ENCODE measurements around the gene UQCRC1. TPM values are rescaled to one million over a fixed set of nuclear protein-coding genes. Genes with fewer than 3 reads are reported as not detected.
A peak's percentile ranks its signal among the peaks of the same experiment; 100 is the strongest.

UQCRC1 gene
- total RNA-seq, 5 donors from 2014 or later (not counting 1 experiment from before 2014, with no cell fraction given): 93.0 to 109 (median 98.4) TPM

- ChIA-PET CTCF (no interaction called here), POLR2A (no interaction called here)
- no peak overlapping the region for H3K27ac ChIP-seq (ENCODE audit: low read length)
These were observed 43.1 kb downstream of the UQCRC1 start for GRCh38 chr3:48566401-48566760.

GRCh38 chr3:48565591-48566400, 43.6 kb downstream of the UQCRC1 start:
- WGBS (ENCODE audit: insufficient coverage): 63% methylated on average over 7 of the region's 7 CpGs
- H3K27me3 ChIP-seq (replicated peaks in 1 of 2; ENCODE audit: control insufficient read depth in 2 of 2, extremely low read depth in 1 of 2, insufficient read depth in 2 of 2, low read length in 1 of 2): peaks cover 0 to 4% of the 10 kb centered on the region in 2 experiments
- ATAC-seq (replicated peaks in 1 of 4): no peak
- no peaks in the 10 kb centered on the region for H3K36me3 ChIP-seq (ENCODE audit: control insufficient read depth in 2 of 2, extremely low read depth in 1 of 2, insufficient read depth in 1 of 2, low read length in 1 of 2)
- no peaks in the 10 kb centered on the region for H3K9me3 ChIP-seq
- peaks cover 0 to 13% of the 10 kb centered on the region in 2 experiments for H3K4me1 ChIP-seq (ENCODE audit: control insufficient read depth in 1 of 2, extremely low read depth in 1 of 2, insufficient read depth in 2 of 2, low read length in 2 of 2)
- Mint-ChIP-seq H3K36me3 (no peaks in the 10 kb centered on the region), H3K27ac (no peak overlapping the region), H3K27me3 (no peaks in the 10 kb centered on the region), H3K4me1 (peaks cover 0 to 6% (median 0%) of the 10 kb centered on the region in 3 donors), H3K4me3 (no peak overlapping the region), H3K9me3 (no peaks in the 10 kb centered on the region)
- POLR2A ChIA-PET: no interaction called here
- H3K27ac ChIP-seq (ENCODE audit: low read length): no peak overlapping the region
- DNase-seq: no peak
- no peak overlapping the region for H3K4me3 ChIP-seq (ENCODE audit: control insufficient read depth in 1 of 2, extremely low read depth in 1 of 2, low read length in 1 of 2)
- CTCF ChIA-PET: no interaction called here

More at GRCh38 chr3:48566401-48566760, 43.1 kb downstream of the UQCRC1 start:
- no peak for ATAC-seq (replicated peaks in 1 of 4)
- H3K27ac Mint-ChIP-seq: no peak overlapping the region
- Histone ChIP-seq H3K36me3 (ENCODE audit: control insufficient read depth in 2 of 2, extremely low read depth in 1 of 2, insufficient read depth in 1 of 2, low read length in 1 of 2) (no peaks in the 10 kb centered on the region), H3K4me3 (ENCODE audit: control insufficient read depth in 1 of 2, extremely low read depth in 1 of 2, low read length in 1 of 2) (no peak overlapping the region), H3K9me3 (no peaks in the 10 kb centered on the region), H3K27me3 (replicated peaks in 1 of 2; ENCODE audit: control insufficient read depth in 2 of 2, extremely low read depth in 1 of 2, insufficient read depth in 2 of 2, low read length in 1 of 2) (peaks cover 0 to 2% of the 10 kb centered on the region in 2 experiments), H3K4me1 (ENCODE audit: control insufficient read depth in 1 of 2, extremely low read depth in 1 of 2, insufficient read depth in 2 of 2, low read length in 2 of 2) (peaks cover 0 to 10% of the 10 kb centered on the region in 2 experiments)
- DNase-seq: no peak
- 85% methylated on average over 4 of the region's 9 CpGs for WGBS (ENCODE audit: insufficient coverage)
- H3K9me3 Mint-ChIP-seq: no peaks in the 10 kb centered on the region
- peaks cover 0 to 6% (median 0%) of the 10 kb centered on the region in 3 donors for H3K4me1 Mint-ChIP-seq
- H3K36me3 Mint-ChIP-seq: no peaks in the 10 kb centered on the region
- no peaks in the 10 kb centered on the region for H3K27me3 Mint-ChIP-seq
- H3K4me3 Mint-ChIP-seq: no peak overlapping the region

- H3K27ac Mint-ChIP-seq: no peak overlapping the region
- peaks cover 0 to 16% of the 10 kb centered on the region in 2 experiments for H3K4me1 ChIP-seq (ENCODE audit: control insufficient read depth in 1 of 2, extremely low read depth in 1 of 2, insufficient read depth in 2 of 2, low read length in 2 of 2)
These were observed 44.3 kb downstream of the UQCRC1 start for GRCh38 chr3:48565186-48565585.

GRCh38 chr3:48564667-48565066, 44.8 kb downstream of the UQCRC1 start:
- H3K27me3 ChIP-seq (replicated peaks in 1 of 2; ENCODE audit: control insufficient read depth in 2 of 2, extremely low read depth in 1 of 2, insufficient read depth in 2 of 2, low read length in 1 of 2): peaks cover 0 to 11% of the 10 kb centered on the region in 2 experiments

More at GRCh38 chr3:48565186-48565585, 44.3 kb downstream of the UQCRC1 start:
- Mint-ChIP-seq H3K27me3 (no peaks in the 10 kb centered on the region), H3K9me3 (no peaks in the 10 kb centered on the region), H3K4me3 (no peak overlapping the region), H3K4me1 (peaks cover 0 to 6% (median 0%) of the 10 kb centered on the region in 3 donors), H3K36me3 (no peaks in the 10 kb centered on the region)
- no peak for DNase-seq
- no peak for ATAC-seq (replicated peaks in 1 of 4)
- H3K27ac ChIP-seq (ENCODE audit: low read length): no peak overlapping the region
- H3K4me3 ChIP-seq (ENCODE audit: control insufficient read depth in 1 of 2, extremely low read depth in 1 of 2, low read length in 1 of 2): no peak overlapping the region
- WGBS (ENCODE audit: insufficient coverage): 93% methylated on average over 11 of the region's 11 CpGs
- no peaks in the 10 kb centered on the region for H3K9me3 ChIP-seq
- H3K27me3 ChIP-seq (replicated peaks in 1 of 2; ENCODE audit: control insufficient read depth in 2 of 2, extremely low read depth in 1 of 2, insufficient read depth in 2 of 2, low read length in 1 of 2): peaks cover 0 to 7% of the 10 kb centered on the region in 2 experiments
- POLR2A ChIA-PET: interaction anchor here in 1 of 2 donors (0.5 kb wide), 1 partner anchor 323 kb away, joined by 4 read pairs; no protein-coding TSS in a partner anchor
- no peaks in the 10 kb centered on the region for H3K36me3 ChIP-seq (ENCODE audit: control insufficient read depth in 2 of 2, extremely low read depth in 1 of 2, insufficient read depth in 1 of 2, low read length in 1 of 2)
- CTCF ChIA-PET: no interaction called here

GRCh38 chr3:48564022-48564421, 45.4 kb downstream of the UQCRC1 start:
- H3K27ac Mint-ChIP-seq: no peak overlapping the region
- POLR2A ChIA-PET: no interaction called here
- H3K4me1 ChIP-seq (ENCODE audit: control insufficient read depth in 1 of 2, extremely low read depth in 1 of 2, insufficient read depth in 2 of 2, low read length in 2 of 2): peaks cover 0 to 16% of the 10 kb centered on the region in 2 experiments
- peaks cover 0 to 11% of the 10 kb centered on the region in 2 experiments for H3K27me3 ChIP-seq (replicated peaks in 1 of 2; ENCODE audit: control insufficient read depth in 2 of 2, extremely low read depth in 1 of 2, insufficient read depth in 2 of 2, low read length in 1 of 2)
- no peaks in the 10 kb centered on the region for H3K27me3 Mint-ChIP-seq
- no peaks in the 10 kb centered on the region for H3K9me3 Mint-ChIP-seq
- H3K9me3 ChIP-seq: no peaks in the 10 kb centered on the region
- CTCF ChIA-PET: no interaction called here
- no peak overlapping the region for H3K4me3 Mint-ChIP-seq
- peaks cover 0 to 6% (median 1%) of the 10 kb centered on the region in 3 donors for H3K4me1 Mint-ChIP-seq
- H3K27ac ChIP-seq (ENCODE audit: low read length): no peak overlapping the region
- DNase-seq: peak in 23 of 35 experiments; percentile 8 to 65 (median 32)
- H3K36me3 Mint-ChIP-seq: no peaks in the 10 kb centered on the region
- ATAC-seq (replicated peaks in 1 of 4): peak in 1 of 4 experiments; percentile 50
- 77% methylated on average over 7 of the region's 10 CpGs for WGBS (ENCODE audit: insufficient coverage)
- H3K36me3 ChIP-seq (ENCODE audit: control insufficient read depth in 2 of 2, extremely low read depth in 1 of 2, insufficient read depth in 1 of 2, low read length in 1 of 2): no peaks in the 10 kb centered on the region
- H3K4me3 ChIP-seq (ENCODE audit: control insufficient read depth in 1 of 2, extremely low read depth in 1 of 2, low read length in 1 of 2): no peak overlapping the region

More at GRCh38 chr3:48564667-48565066, 44.8 kb downstream of the UQCRC1 start:
- ChIA-PET CTCF (no interaction called here), POLR2A (interaction anchor here in 1 of 2 donors (0.5 kb wide), 1 partner anchor 322 kb away, joined by 4 read pairs; no protein-coding TSS in a partner anchor)
- Histone ChIP-seq H3K27ac (ENCODE audit: low read length) (no peak overlapping the region), H3K4me3 (ENCODE audit: control insufficient read depth in 1 of 2, extremely low read depth in 1 of 2, low read length in 1 of 2) (no peak overlapping the region), H3K9me3 (no peaks in the 10 kb centered on the region), H3K36me3 (ENCODE audit: control insufficient read depth in 2 of 2, extremely low read depth in 1 of 2, insufficient read depth in 1 of 2, low read length in 1 of 2) (no peaks in the 10 kb centered on the region), H3K4me1 (ENCODE audit: control insufficient read depth in 1 of 2, extremely low read depth in 1 of 2, insufficient read depth in 2 of 2, low read length in 2 of 2) (peaks cover 0 to 16% of the 10 kb centered on the region in 2 experiments)
- ATAC-seq (replicated peaks in 1 of 4) (no peak), DNase-seq (no peak)
- Mint-ChIP-seq H3K4me3 (no peak overlapping the region), H3K9me3 (no peaks in the 10 kb centered on the region), H3K27ac (no peak overlapping the region), H3K27me3 (no peaks in the 10 kb centered on the region), H3K36me3 (no peaks in the 10 kb centered on the region), H3K4me1 (peaks cover 0 to 6% (median 0%) of the 10 kb centered on the region in 3 donors)
- WGBS (ENCODE audit: insufficient coverage): 90% methylated on average over 9 of the region's 11 CpGs

- WGBS (ENCODE audit: insufficient coverage): 73% methylated on average over 3 of the region's 6 CpGs
- H3K4me1 Mint-ChIP-seq: peaks cover 2 to 11% (median 7%) of the 10 kb centered on the region in 3 donors
- no peak within 1 kb of the TSS for H3K4me3 Mint-ChIP-seq
- CTCF ChIA-PET: no interaction called here
- Histone ChIP-seq H3K4me1 (ENCODE audit: control insufficient read depth in 1 of 2, extremely low read depth in 1 of 2, insufficient read depth in 2 of 2, low read length in 2 of 2) (peaks cover 0 to 18% of the 10 kb centered on the region in 2 experiments), H3K27ac (ENCODE audit: low read length) (no peak within 1 kb of the TSS), H3K36me3 (ENCODE audit: control insufficient read depth in 2 of 2, extremely low read depth in 1 of 2, insufficient read depth in 1 of 2, low read length in 1 of 2) (no peaks in the 10 kb centered on the region), H3K4me3 (ENCODE audit: control insufficient read depth in 1 of 2, extremely low read depth in 1 of 2, low read length in 1 of 2) (no peak within 1 kb of the TSS), H3K9me3 (no peaks in the 10 kb centered on the region), H3K27me3 (replicated peaks in 1 of 2; ENCODE audit: control insufficient read depth in 2 of 2, extremely low read depth in 1 of 2, insufficient read depth in 2 of 2, low read length in 1 of 2) (peaks cover 0 to 11% of the 10 kb centered on the region in 2 experiments)
- DNase-seq (no peak), ATAC-seq (replicated peaks in 1 of 4) (no peak)
- H3K27ac Mint-ChIP-seq: peak within 1 kb of the TSS in 1 of 2 donors; percentile 2
- no peaks in the 10 kb centered on the region for H3K27me3 Mint-ChIP-seq
- no peaks in the 10 kb centered on the region for H3K36me3 Mint-ChIP-seq
- POLR2A ChIA-PET: no interaction called here
- no peaks in the 10 kb centered on the region for H3K9me3 Mint-ChIP-seq
These were observed 46.0 kb downstream of the UQCRC1 start, which contains the start of gene UCN2 for GRCh38 chr3:48563382-48563918. Gene UCN2, minus strand, starts transcription at chr3:48563781. Its CDS starts 657 bp downstream, at chr3:48563124.

Data from T-cell (primary cell).